Measurements from ENCODE around the gene GALNT10. TPM values are rescaled to one million over a fixed set of nuclear protein-coding genes. Genes with fewer than 3 reads are reported as not detected.

GALNT10 gene
- total and polyA plus RNA-seq, 2 experiments from 2014 or later: 3.2 to 12.9 TPM

- 0 out of 3 replicates have a peak, but pooled peaks cover 3% of the 10 kb centered on the region for H3K36me3 Mint-ChIP-seq (ENCODE audit: low read depth)
- peak; percentile 69 for DNase-seq (ENCODE audit: low spot score)
- no peak overlapping the region for H3K27ac Mint-ChIP-seq
These were observed 231.3 kb downstream of the GALNT10 start for GRCh38 chr5:154421868-154422267.

DNA sequence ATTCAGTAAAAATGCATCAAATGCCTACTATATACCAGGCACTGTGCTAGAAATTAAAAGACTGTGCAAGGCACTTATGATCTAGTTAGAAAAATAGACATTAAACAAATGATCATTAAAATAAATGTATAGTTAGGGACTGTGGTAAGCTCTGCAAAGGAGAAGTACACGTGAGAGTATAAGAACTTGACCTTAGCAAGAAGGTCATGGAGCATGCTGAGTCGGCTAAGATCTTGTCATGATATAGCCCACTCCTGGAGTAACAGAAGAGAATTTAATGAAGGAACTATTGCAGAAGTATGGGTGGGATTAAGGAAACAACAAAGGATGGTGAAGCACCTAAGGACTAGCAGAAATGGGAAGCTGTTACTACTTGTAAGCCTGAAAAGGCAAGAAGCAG, 231.8 kb downstream of the GALNT10 start:
- Histone ChIP-seq H3K79me2 (replicated peaks; ENCODE audit: insufficient read depth) (no peaks in the 10 kb centered on the region), H3K36me3 (ENCODE audit: insufficient read depth) (no peaks in the 10 kb centered on the region), H4K20me1 (replicated peaks; ENCODE audit: insufficient read depth) (no peaks in the 10 kb centered on the region; the same call in 1 of the 2 replicates), H3F3A (replicated peaks; ENCODE audit: low read depth) (no peaks in the 10 kb centered on the region), H3K4me2 (no peak overlapping the region), H3K27me3 (ENCODE audit: insufficient read depth) (no peaks in the 10 kb centered on the region), H2AFZ (no peak overlapping the region), H3K4me3 (no peak overlapping the region), H3K9me2 (ENCODE audit: insufficient read depth) (no peaks in the 10 kb centered on the region), H3K4me1 (ENCODE audit: insufficient read depth) (0 out of 2 replicates have a peak, but pooled peaks cover 7% of the 10 kb centered on the region), H3K27ac (ENCODE audit: low read depth) (no peak overlapping the region)
- Mint-ChIP-seq H3K9me3 (peaks cover 6% of the 10 kb centered on the region; the same call in 1 of the 3 replicates), H3K4me3 (no peak overlapping the region), H3K4me1 (peaks cover 16% of the 10 kb centered on the region), H3K36me3 (ENCODE audit: low read depth) (0 out of 3 replicates have a peak, but pooled peaks cover 3% of the 10 kb centered on the region), H3K27me3 (ENCODE audit: insufficient read depth, low read depth, poor library complexity) (peaks cover 9% of the 10 kb centered on the region), H3K27ac (no peak overlapping the region)
- ATAC-seq: no peak
- DNase-seq (ENCODE audit: low spot score): no peak
- TF ChIP-seq JUNB (IDR thresholded peaks at IDR 0.05; ENCODE audit: unreplicated experiment) (no peak), EZH2phosphoT487 (IDR thresholded peaks at IDR 0.05; ENCODE audit: unreplicated experiment) (no peak), CREB1 (CRISPR knock-in tag; IDR thresholded peaks at IDR 0.05; ENCODE audit: low read depth) (no peak), ZNF331 (CRISPR knock-in tag; IDR thresholded peaks at IDR 0.05; ENCODE audit: low read depth) (no peak), ZNF114 (CRISPR knock-in tag; IDR thresholded peaks at IDR 0.05) (no peak), POLR2AphosphoS5 (IDR thresholded peaks at IDR 0.05; ENCODE audit: low read depth) (no peak), NANOG (IDR thresholded peaks at IDR 0.05; ENCODE audit: borderline replicate concordance) (no peak), STAT1 (IDR thresholded peaks at IDR 0.05; ENCODE audit: unreplicated experiment) (no peak), ETS1 (IDR thresholded peaks at IDR 0.05) (no peak)
- TF ChIP-seq, protein P1, sequence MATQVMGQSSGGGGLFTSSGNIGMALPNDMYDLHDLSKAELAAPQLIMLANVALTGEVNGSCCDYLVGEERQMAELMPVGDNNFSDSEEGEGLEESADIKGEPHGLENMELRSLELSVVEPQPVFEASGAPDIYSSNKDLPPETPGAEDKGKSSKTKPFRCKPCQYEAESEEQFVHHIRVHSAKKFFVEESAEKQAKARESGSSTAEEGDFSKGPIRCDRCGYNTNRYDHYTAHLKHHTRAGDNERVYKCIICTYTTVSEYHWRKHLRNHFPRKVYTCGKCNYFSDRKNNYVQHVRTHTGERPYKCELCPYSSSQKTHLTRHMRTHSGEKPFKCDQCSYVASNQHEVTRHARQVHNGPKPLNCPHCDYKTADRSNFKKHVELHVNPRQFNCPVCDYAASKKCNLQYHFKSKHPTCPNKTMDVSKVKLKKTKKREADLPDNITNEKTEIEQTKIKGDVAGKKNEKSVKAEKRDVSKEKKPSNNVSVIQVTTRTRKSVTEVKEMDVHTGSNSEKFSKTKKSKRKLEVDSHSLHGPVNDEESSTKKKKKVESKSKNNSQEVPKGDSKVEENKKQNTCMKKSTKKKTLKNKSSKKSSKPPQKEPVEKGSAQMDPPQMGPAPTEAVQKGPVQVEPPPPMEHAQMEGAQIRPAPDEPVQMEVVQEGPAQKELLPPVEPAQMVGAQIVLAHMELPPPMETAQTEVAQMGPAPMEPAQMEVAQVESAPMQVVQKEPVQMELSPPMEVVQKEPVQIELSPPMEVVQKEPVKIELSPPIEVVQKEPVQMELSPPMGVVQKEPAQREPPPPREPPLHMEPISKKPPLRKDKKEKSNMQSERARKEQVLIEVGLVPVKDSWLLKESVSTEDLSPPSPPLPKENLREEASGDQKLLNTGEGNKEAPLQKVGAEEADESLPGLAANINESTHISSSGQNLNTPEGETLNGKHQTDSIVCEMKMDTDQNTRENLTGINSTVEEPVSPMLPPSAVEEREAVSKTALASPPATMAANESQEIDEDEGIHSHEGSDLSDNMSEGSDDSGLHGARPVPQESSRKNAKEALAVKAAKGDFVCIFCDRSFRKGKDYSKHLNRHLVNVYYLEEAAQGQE (IDR thresholded peaks at IDR 0.05; ENCODE audit: unreplicated experiment): no peak
- TF ChIP-seq, protein P2, sequence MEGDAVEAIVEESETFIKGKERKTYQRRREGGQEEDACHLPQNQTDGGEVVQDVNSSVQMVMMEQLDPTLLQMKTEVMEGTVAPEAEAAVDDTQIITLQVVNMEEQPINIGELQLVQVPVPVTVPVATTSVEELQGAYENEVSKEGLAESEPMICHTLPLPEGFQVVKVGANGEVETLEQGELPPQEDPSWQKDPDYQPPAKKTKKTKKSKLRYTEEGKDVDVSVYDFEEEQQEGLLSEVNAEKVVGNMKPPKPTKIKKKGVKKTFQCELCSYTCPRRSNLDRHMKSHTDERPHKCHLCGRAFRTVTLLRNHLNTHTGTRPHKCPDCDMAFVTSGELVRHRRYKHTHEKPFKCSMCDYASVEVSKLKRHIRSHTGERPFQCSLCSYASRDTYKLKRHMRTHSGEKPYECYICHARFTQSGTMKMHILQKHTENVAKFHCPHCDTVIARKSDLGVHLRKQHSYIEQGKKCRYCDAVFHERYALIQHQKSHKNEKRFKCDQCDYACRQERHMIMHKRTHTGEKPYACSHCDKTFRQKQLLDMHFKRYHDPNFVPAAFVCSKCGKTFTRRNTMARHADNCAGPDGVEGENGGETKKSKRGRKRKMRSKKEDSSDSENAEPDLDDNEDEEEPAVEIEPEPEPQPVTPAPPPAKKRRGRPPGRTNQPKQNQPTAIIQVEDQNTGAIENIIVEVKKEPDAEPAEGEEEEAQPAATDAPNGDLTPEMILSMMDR (conservative IDR thresholded peaks at IDR 0.05; ENCODE audit: low read depth in 2 of 2): no peak

More at GRCh38 chr5:154421868-154422267, 231.3 kb downstream of the GALNT10 start:
- H3K9me3 Mint-ChIP-seq: peaks cover 6% of the 10 kb centered on the region; the same call in 1 of the 3 replicates
- Histone ChIP-seq H3K4me2 (no peak overlapping the region), H3K4me1 (ENCODE audit: insufficient read depth) (0 out of 2 replicates have a peak, but pooled peaks cover 7% of the 10 kb centered on the region), H2AFZ (no peak overlapping the region), H3K36me3 (ENCODE audit: insufficient read depth) (no peaks in the 10 kb centered on the region), H3K9me2 (ENCODE audit: insufficient read depth) (no peaks in the 10 kb centered on the region), H3K27ac (ENCODE audit: low read depth) (no peak overlapping the region), H3K4me3 (no peak overlapping the region), H3K27me3 (ENCODE audit: insufficient read depth) (no peaks in the 10 kb centered on the region), H3K79me2 (replicated peaks; ENCODE audit: insufficient read depth) (no peaks in the 10 kb centered on the region), H3F3A (replicated peaks; ENCODE audit: low read depth) (no peaks in the 10 kb centered on the region), H4K20me1 (replicated peaks; ENCODE audit: insufficient read depth) (no peaks in the 10 kb centered on the region; the same call in 1 of the 2 replicates)
- H3K4me3 Mint-ChIP-seq: no peak overlapping the region
- ATAC-seq: peak; percentile 81
- peaks cover 9% of the 10 kb centered on the region for H3K27me3 Mint-ChIP-seq (ENCODE audit: insufficient read depth, low read depth, poor library complexity)
- TF ChIP-seq EZH2phosphoT487 (IDR thresholded peaks at IDR 0.05; ENCODE audit: unreplicated experiment): no peak
- TF ChIP-seq, protein P2 (conservative IDR thresholded peaks at IDR 0.05; ENCODE audit: low read depth in 2 of 2): peak; percentile 70 to 92
- H3K4me1 Mint-ChIP-seq: peaks cover 16% of the 10 kb centered on the region

Data from GM23338 (cell line).